ENCODE measurements around the gene MYBBP1A. TPM values are rescaled to one million over a fixed set of nuclear protein-coding genes. Genes with fewer than 3 reads are reported as not detected.
"Not testable (repeated sequence)": the region's sequence is repeated elsewhere in the genome, so short reads cannot be mapped to it uniquely, and the experiment has no call there.

Gene MYBBP1A
- total RNA-seq, 5 donors from 2014 or later (not counting 1 experiment from before 2014, with no cell fraction given), result 57.0 to 102 (median 94.2) TPM

- POLR2A ChIA-PET, result no interaction called here
- peaks cover 0 to 7% of the 10 kb centered on the region in 2 experiments for H3K4me1 ChIP-seq (ENCODE audit: control insufficient read depth in 1 of 2, extremely low read depth in 1 of 2, insufficient read depth in 2 of 2, low read length in 2 of 2)
- 63% methylated on average over 4 of the region's 25 CpGs for WGBS (ENCODE audit: insufficient coverage)
- H3K27me3 Mint-ChIP-seq, result peaks cover 0 to 19% of the 10 kb centered on the region in 2 donors
- H3K9me3 ChIP-seq, result no peaks in the 10 kb centered on the region
- no peak for DNase-seq
- no peak overlapping the region for H3K4me3 Mint-ChIP-seq
- no peaks in the 10 kb centered on the region for H3K36me3 ChIP-seq (ENCODE audit: control insufficient read depth in 2 of 2, extremely low read depth in 1 of 2, insufficient read depth in 1 of 2, low read length in 1 of 2)
- no peak for ATAC-seq (replicated peaks in 1 of 4)
- CTCF ChIA-PET, result no interaction called here
- H3K4me3 ChIP-seq (ENCODE audit: control insufficient read depth in 1 of 2, extremely low read depth in 1 of 2, low read length in 1 of 2), result no peak overlapping the region
- H3K9me3 Mint-ChIP-seq, result no peaks in the 10 kb centered on the region
- H3K27ac Mint-ChIP-seq, result no peak overlapping the region
- no peak overlapping the region for H3K27ac ChIP-seq (ENCODE audit: low read length)
- no peaks in the 10 kb centered on the region for H3K36me3 Mint-ChIP-seq
- peaks cover 4 to 5% (median 4%) of the 10 kb centered on the region in 3 donors for H3K4me1 Mint-ChIP-seq
- H3K27me3 ChIP-seq (replicated peaks in 1 of 2; ENCODE audit: control insufficient read depth in 2 of 2, extremely low read depth in 1 of 2, insufficient read depth in 2 of 2, low read length in 1 of 2), result peaks cover 0 to 45% of the 10 kb centered on the region in 2 experiments
Observed at GRCh38 chr17:4599505-4600281, 44.5 kb upstream of the MYBBP1A start.

DNA sequence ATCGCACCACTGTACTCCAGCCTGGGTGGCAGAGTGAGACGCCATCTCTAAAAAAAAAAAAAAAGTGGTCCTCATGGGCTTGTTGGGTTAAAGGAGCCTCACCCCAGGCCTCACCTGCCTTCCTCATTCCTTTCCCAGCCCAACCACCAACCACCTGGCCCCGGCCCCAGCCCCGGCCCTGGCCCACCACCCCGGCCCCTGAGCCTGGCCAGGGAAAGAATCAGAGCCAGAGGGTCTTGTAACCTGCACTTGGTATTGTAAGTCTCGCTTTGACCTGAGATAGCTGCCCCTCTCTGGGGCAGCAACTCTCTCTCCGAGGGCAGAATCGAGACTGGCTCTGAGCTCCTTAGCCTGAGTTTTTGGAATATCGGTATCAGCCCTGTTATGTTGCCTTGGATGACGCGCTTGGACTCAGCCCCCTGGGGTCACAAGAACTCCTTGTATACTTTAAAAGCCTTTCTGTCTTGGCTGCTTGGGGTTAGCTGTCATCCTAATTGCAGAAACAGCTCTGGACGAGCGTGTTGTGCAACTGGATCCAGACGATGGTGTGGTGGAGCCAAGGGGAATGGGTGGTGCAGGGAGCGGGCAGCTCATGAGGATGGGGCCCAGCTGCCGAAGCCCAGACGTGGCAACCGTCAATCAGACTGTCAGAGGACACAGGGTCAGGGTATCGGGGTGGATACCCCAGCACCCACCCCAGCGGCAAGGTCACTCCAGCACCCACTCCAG is 43.8 kb upstream of the MYBBP1A start:
- Mint-ChIP-seq H3K36me3 (no peaks in the 10 kb centered on the region), H3K4me1 (peaks cover 4 to 5% (median 4%) of the 10 kb centered on the region in 3 donors), H3K27ac (no peak overlapping the region), H3K27me3 (peaks cover 0 to 19% of the 10 kb centered on the region in 2 donors), H3K9me3 (no peaks in the 10 kb centered on the region), H3K4me3 (no peak overlapping the region)
- WGBS (ENCODE audit: insufficient coverage), result 90% methylated on average over 18 of the region's 20 CpGs
- ATAC-seq (replicated peaks in 1 of 4) (no peak), DNase-seq (no peak)
- ChIA-PET POLR2A (no interaction called here), CTCF (no interaction called here)
- peaks cover 0 to 9% of the 10 kb centered on the region in 2 experiments for H3K4me1 ChIP-seq (ENCODE audit: control insufficient read depth in 1 of 2, extremely low read depth in 1 of 2, insufficient read depth in 2 of 2, low read length in 2 of 2)
- H3K27ac ChIP-seq (ENCODE audit: low read length), result no peak overlapping the region
- H3K4me3 ChIP-seq (ENCODE audit: control insufficient read depth in 1 of 2, extremely low read depth in 1 of 2, low read length in 1 of 2), result no peak overlapping the region
- H3K9me3 ChIP-seq, result no peaks in the 10 kb centered on the region
- no peaks in the 10 kb centered on the region for H3K36me3 ChIP-seq (ENCODE audit: control insufficient read depth in 2 of 2, extremely low read depth in 1 of 2, insufficient read depth in 1 of 2, low read length in 1 of 2)
- H3K27me3 ChIP-seq (replicated peaks in 1 of 2; ENCODE audit: control insufficient read depth in 2 of 2, extremely low read depth in 1 of 2, insufficient read depth in 2 of 2, low read length in 1 of 2), result peaks cover 0 to 49% of the 10 kb centered on the region in 2 experiments

GRCh38 chr17:4597975-4598374 is 42.8 kb upstream of the MYBBP1A start:
- CTCF ChIA-PET, result no interaction called here

DNA sequence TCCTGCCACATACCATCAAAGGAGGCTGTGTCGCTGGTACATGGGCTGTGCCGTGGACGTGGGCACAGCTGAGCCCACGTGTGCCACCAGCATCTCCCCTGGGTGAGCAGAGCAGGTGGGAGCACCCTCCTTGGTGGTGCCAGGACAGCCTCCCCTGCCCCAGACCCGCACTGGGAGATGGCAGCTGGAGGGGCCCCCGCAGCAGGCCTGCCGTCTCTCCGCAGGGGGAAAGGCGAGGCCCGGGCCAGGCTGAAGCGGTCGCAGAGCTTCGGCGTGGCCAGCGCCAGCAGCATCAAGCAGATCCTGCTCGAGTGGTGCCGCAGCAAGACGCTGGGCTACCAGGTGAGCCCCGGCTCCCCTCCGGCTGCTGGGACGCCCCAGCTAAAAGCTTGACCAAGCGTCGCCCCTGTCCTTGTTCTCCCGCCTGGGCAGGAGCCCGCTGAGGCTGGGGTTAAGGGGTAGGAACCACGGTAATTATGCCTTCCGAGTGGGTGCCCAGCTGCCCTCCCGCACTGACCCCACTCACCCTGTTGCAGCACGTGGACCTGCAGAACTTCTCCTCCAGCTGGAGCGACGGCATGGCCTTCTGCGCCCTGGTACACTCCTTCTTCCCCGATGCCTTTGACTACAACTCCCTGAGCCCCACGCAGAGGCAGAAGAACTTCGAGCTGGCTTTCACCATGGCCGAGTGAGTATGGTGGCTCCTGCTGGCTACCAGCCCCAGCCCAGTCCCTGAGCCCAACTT is 41.6 kb upstream of the MYBBP1A start:
- Mint-ChIP-seq H3K9me3 (no peaks in the 10 kb centered on the region), H3K27ac (no peak overlapping the region), H3K4me1 (peaks cover 4 to 5% (median 4%) of the 10 kb centered on the region in 3 donors), H3K27me3 (peaks cover 4 to 23% of the 10 kb centered on the region in 2 donors), H3K4me3 (no peak overlapping the region), H3K36me3 (no peaks in the 10 kb centered on the region)
- Histone ChIP-seq H3K4me1 (ENCODE audit: control insufficient read depth in 1 of 2, extremely low read depth in 1 of 2, insufficient read depth in 2 of 2, low read length in 2 of 2) (peaks cover 0 to 9% of the 10 kb centered on the region in 2 experiments), H3K9me3 (no peaks in the 10 kb centered on the region), H3K27ac (ENCODE audit: low read length) (no peak overlapping the region), H3K27me3 (replicated peaks in 1 of 2; ENCODE audit: control insufficient read depth in 2 of 2, extremely low read depth in 1 of 2, insufficient read depth in 2 of 2, low read length in 1 of 2) (peaks cover 0 to 61% of the 10 kb centered on the region in 2 experiments), H3K4me3 (ENCODE audit: control insufficient read depth in 1 of 2, extremely low read depth in 1 of 2, low read length in 1 of 2) (no peak overlapping the region), H3K36me3 (ENCODE audit: control insufficient read depth in 2 of 2, extremely low read depth in 1 of 2, insufficient read depth in 1 of 2, low read length in 1 of 2) (no peaks in the 10 kb centered on the region)
- no peak for DNase-seq
- WGBS (ENCODE audit: insufficient coverage), result 91% methylated on average over 34 of the region's 36 CpGs
- ATAC-seq (replicated peaks in 1 of 4), result no peak
- POLR2A ChIA-PET, result interaction anchor here in 1 of 2 donors (0.5 kb wide), 1 partner anchor 112 kb away, joined by 9 read pairs; no protein-coding TSS in a partner anchor
- CTCF ChIA-PET, result no interaction called here

More at GRCh38 chr17:4597975-4598374, 42.8 kb upstream of the MYBBP1A start:
- Histone ChIP-seq H3K4me3 (ENCODE audit: control insufficient read depth in 1 of 2, extremely low read depth in 1 of 2, low read length in 1 of 2) (no peak overlapping the region), H3K9me3 (no peaks in the 10 kb centered on the region), H3K4me1 (ENCODE audit: control insufficient read depth in 1 of 2, extremely low read depth in 1 of 2, insufficient read depth in 2 of 2, low read length in 2 of 2) (peaks cover 0 to 9% of the 10 kb centered on the region in 2 experiments), H3K27ac (ENCODE audit: low read length) (no peak overlapping the region), H3K27me3 (replicated peaks in 1 of 2; ENCODE audit: control insufficient read depth in 2 of 2, extremely low read depth in 1 of 2, insufficient read depth in 2 of 2, low read length in 1 of 2) (peaks cover 0 to 52% of the 10 kb centered on the region in 2 experiments), H3K36me3 (ENCODE audit: control insufficient read depth in 2 of 2, extremely low read depth in 1 of 2, insufficient read depth in 1 of 2, low read length in 1 of 2) (no peaks in the 10 kb centered on the region)
- H3K4me3 Mint-ChIP-seq, result no peak overlapping the region
- H3K9me3 Mint-ChIP-seq, result no peaks in the 10 kb centered on the region
- POLR2A ChIA-PET, result no interaction called here
- DNase-seq (no peak), ATAC-seq (replicated peaks in 1 of 4) (no peak)
- no peak overlapping the region for H3K27ac Mint-ChIP-seq
- H3K36me3 Mint-ChIP-seq, result no peaks in the 10 kb centered on the region
- H3K27me3 Mint-ChIP-seq, result peaks cover 0 to 19% of the 10 kb centered on the region in 2 donors
- 75% methylated on average over 10 of the region's 13 CpGs for WGBS (ENCODE audit: insufficient coverage)
- H3K4me1 Mint-ChIP-seq, result peaks cover 4 to 5% (median 4%) of the 10 kb centered on the region in 3 donors

- ATAC-seq (replicated peaks in 1 of 4); H3K27ac Mint-ChIP-seq; H3K9me3 ChIP-seq; H3K4me1 ChIP-seq (ENCODE audit: control insufficient read depth in 1 of 2, extremely low read depth in 1 of 2, insufficient read depth in 2 of 2, low read length in 2 of 2); H3K4me3 ChIP-seq (ENCODE audit: control insufficient read depth in 1 of 2, extremely low read depth in 1 of 2, low read length in 1 of 2); DNase-seq; H3K36me3 Mint-ChIP-seq; H3K27ac ChIP-seq (ENCODE audit: low read length); H3K4me1 Mint-ChIP-seq; H3K9me3 Mint-ChIP-seq; H3K36me3 ChIP-seq (ENCODE audit: control insufficient read depth in 2 of 2, extremely low read depth in 1 of 2, insufficient read depth in 1 of 2, low read length in 1 of 2); H3K4me3 Mint-ChIP-seq: not testable (repeated sequence)
- ChIA-PET POLR2A (interaction anchor here in 1 of 2 donors (0.6 kb wide), 1 partner anchor 279 kb away, joined by 4 read pairs; no protein-coding TSS in a partner anchor), CTCF (interaction anchor here in 1 of 2 donors (0.5 kb wide), 1 partner anchor 31 kb away, joined by 4 read pairs; no protein-coding TSS in a partner anchor)
- H3K27me3 ChIP-seq (replicated peaks in 1 of 2; ENCODE audit: control insufficient read depth in 2 of 2, extremely low read depth in 1 of 2, insufficient read depth in 2 of 2, low read length in 1 of 2), result peaks cover 0 to 67% of the 10 kb centered on the region in 2 experiments
- WGBS (ENCODE audit: insufficient coverage), result 58% methylated on average over 10 of the region's 23 CpGs
- peaks cover 4 to 23% of the 10 kb centered on the region in 2 donors for H3K27me3 Mint-ChIP-seq
Observed at GRCh38 chr17:4595685-4596342, 40.6 kb upstream of the MYBBP1A start.

Data from T-cell (primary cell).